PC-9 (cell line): ENCODE results near the gene PCDHGA11.

Source experiments
- EZH2 ChIP-seq: fragments of 200-600 bp; sonication (generic); IDR thresholded peaks from 2 replicates; pipeline ENCODE4 v1.8.0; 2017; ENCODE audit warnings: antibody characterized with exemption, low read depth
- TF ChIP-seq, protein P1 (sequence below): fragments of 200-600 bp; sonication (generic); conservative IDR thresholded peaks from 2 replicates; pipeline ENCODE4 v1.6.1; 2017; ENCODE audit warnings: mixed run types, antibody characterized with exemption, mild to moderate bottlenecking, moderate library complexity

DNA sequence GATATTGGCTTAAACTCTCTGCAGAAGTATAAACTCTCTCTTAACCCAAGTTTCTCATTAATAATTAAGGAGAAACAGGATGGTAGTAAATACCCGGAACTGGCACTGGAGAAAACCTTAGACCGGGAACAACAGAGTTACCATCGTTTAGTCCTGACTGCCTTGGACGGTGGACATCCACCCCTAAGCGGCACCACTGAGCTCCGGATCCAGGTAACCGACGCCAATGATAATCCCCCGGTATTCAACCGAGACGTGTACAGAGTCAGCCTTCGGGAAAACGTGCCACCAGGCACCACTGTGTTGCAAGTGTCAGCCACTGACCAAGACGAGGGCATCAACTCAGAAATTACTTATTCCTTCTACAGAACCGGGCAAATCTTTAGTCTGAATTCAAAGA lies 22.2 kb upstream of the PCDHGA11 start:
- TF ChIP-seq, protein P1, sequence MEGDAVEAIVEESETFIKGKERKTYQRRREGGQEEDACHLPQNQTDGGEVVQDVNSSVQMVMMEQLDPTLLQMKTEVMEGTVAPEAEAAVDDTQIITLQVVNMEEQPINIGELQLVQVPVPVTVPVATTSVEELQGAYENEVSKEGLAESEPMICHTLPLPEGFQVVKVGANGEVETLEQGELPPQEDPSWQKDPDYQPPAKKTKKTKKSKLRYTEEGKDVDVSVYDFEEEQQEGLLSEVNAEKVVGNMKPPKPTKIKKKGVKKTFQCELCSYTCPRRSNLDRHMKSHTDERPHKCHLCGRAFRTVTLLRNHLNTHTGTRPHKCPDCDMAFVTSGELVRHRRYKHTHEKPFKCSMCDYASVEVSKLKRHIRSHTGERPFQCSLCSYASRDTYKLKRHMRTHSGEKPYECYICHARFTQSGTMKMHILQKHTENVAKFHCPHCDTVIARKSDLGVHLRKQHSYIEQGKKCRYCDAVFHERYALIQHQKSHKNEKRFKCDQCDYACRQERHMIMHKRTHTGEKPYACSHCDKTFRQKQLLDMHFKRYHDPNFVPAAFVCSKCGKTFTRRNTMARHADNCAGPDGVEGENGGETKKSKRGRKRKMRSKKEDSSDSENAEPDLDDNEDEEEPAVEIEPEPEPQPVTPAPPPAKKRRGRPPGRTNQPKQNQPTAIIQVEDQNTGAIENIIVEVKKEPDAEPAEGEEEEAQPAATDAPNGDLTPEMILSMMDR: no peak
- no peak for TF ChIP-seq EZH2
